ENCODE data around the gene HSD17B3.
"Not testable (repeated sequence)": the region's sequence is repeated elsewhere in the genome, so short reads cannot be mapped to it uniquely, and the experiment has no call there.

Gene HSD17B3

GRCh38 chr9:96309850-96310249, 7.9 kb upstream of the HSD17B3 start:
- FAIRE-seq, result no peak

DNA sequence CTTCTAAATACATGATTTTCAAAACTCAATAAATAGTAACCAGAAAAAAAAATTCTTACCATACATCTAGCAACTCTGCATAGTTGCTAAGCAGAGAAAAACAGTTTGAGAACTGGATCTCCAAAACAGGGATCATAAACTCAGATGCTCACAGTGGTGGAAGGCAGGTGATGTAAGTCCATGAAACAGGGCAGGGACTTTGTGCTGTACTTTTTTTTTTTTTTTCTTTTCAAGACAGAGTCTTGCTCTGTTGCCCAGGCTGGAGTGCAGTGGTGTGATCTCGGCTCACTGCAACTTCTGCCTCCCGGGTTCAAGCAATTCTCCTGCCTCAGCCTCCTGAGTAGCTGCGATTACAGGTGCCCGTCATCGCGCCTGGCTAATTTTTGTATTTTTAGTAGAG, 5.0 kb upstream of the HSD17B3 start:
- not testable (repeated sequence) for DNase-seq (ENCODE audit: low spot score); FAIRE-seq

More at GRCh38 chr9:96309850-96310249, 7.9 kb upstream of the HSD17B3 start:
- DNase-seq (ENCODE audit: low spot score), result no peak

DNA sequence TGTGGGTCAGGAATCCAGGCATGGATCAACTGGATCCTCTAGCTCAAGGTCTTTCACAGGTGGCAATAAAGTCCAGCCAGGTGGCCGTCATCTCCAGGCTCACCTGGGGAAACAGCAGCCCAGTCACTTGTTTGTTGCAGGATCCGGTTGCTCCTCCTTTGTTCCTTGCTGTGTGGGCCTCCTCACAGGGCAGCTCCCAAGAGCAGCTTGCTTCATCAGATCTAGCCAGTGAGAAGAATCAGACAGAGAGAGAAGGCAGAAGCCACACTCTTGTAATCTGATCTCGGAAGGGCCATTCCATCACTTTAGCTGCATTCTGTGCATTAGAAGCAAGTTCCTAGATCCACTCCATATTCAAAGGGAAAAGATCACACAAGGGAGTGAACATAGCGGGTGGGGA, 3.2 kb upstream of the HSD17B3 start:
- no peak for DNase-seq (ENCODE audit: low spot score)
- no peak for FAIRE-seq

DNA sequence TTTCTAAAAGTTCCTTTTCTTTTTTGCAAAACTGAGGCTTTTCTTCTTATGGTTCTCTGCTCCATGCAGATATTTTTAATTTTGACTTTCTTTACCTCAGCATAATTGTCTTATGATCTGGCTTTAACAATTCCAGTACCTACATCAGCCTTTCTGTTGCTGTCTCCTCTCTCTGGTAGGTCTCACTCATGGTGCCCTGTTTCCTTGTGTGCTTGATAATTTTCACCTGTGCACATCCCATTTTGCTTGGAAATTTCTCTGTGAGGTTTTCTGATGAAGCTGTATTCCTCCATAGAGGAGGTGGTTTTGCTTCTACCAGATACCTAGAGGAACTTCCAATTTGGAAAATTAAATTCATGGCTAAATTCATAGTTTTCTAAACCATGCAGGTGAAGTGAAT, 2.3 kb upstream of the HSD17B3 start:
- DNase-seq (ENCODE audit: low spot score) (no peak), FAIRE-seq (no peak)

DNA sequence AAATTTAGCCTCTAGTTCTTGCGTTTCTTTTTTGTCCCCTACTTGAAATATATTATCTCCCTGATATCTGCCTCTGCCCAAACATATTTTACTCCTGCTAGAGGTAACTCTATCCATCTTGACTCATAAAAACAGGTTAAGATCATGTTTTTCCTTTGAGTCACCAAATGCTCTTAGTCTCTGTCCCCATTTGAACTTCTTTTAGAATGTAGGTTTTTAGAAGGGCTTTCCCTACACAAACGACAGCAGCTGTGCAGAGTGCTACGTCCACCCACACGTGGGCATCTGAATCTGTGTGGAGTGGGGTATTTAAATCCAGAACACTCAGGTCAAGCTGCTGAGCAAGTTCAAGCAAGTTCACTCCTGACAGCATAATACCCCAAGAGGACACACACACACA, 2.2 kb downstream of the HSD17B3 start:
- FAIRE-seq (no peak), DNase-seq (ENCODE audit: low spot score) (peak; percentile 45)

- FAIRE-seq (no peak), DNase-seq (ENCODE audit: low spot score) (no peak)
Measured at GRCh38 chr9:96294159-96294545, 7.8 kb downstream of the HSD17B3 start.

DNA sequence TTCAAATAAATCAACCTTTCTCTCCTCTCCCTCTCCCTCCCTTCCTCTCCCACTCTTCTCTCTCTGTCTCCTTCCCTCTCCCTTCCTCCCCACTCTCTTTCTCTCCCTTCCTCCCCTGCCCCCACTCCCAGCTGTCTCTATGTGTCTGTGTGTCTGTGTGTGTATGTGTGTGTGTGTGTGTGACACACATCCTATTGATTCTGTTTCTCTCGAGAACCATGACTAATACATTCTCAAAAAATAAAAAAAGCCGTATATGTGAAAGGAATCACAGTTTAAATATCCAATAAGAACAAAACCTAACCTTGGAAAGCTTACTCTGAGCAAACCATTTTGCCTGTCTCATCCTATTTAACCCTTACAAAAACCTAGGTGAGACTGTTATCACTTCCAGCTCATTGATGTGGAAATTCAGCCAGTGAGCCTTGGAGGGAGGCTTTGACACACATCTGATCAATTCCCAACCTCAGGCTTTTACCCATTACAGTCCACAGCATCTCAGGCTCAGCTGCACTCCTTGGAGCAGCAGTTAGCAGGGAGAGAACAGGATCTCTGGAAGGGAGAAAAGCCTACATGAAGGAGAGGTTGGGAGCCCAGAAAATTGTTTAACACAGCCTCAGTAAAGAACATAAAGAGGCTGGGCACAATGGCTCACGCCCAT, 8.3 kb downstream of the HSD17B3 start:
- DNase-seq (ENCODE audit: low spot score), result peak; percentile 23

DNA sequence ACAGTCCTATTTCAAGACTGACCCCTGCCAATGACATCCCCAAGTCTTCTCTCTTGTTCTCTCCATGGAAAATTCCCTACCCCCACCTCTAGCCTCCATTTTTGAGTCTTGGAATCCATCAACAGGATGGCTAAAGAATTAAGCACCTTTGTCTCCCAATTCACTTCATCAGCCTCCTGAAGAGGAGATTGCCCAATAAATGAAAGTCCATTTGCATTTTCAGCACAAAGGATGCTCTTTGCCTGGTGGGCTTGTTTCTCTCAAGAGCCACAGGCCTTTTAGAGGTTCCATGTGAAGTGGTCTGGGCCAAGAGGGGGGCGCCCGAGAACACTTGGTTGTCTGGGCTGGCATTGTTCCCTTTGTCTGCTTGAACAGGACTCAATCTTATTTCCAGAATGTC, 12.6 kb downstream of the HSD17B3 start:
- no peak for FAIRE-seq
- DNase-seq (ENCODE audit: low spot score), result no peak

More for the DNA sequence above, 8.3 kb downstream of the HSD17B3 start:
- no peak for FAIRE-seq

DNA sequence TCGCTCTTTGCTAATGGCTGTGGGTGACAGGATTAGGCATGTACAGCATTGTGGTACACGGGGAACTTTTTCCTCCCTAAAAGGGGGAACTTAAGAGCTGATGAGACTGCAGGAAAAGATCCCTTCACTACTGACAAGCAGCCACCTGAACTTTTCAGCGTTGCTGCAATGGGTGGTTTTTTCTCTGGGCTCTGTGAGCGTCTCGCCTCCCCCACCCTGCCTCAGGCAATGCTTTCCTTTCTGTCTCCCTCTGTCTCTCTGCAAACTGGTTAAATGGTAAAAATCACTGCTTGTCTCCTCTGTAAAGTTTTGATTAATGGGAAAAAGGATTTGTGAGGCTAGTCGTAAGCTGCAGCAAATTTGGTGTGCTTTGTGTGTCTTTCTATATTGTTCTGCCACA, 20.3 kb downstream of the HSD17B3 start:
- DNase-seq (ENCODE audit: low spot score) (no peak), FAIRE-seq (no peak)

DNA sequence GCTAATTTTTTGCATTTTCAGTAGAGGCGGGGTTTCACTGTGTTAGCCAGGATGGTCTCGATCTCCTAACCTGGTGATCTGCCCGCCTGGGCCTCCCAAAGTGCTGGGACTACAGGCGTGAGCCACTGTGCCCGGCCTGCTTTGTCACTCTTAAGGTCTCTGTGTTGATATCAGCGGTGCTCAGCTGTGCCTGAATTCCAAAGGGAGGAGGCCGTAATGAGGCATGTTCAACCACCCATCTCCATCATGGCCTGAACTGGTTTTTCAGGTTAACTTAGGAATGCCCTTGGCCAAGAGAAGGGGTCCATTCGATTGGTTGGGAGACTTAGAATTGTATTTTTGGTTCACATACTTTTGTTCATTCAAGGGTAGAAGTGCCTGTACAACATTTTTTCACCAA, 22.0 kb downstream of the HSD17B3 start:
- FAIRE-seq (no peak), DNase-seq (ENCODE audit: low spot score) (no peak)

GRCh38 chr9:96274939-96275338, 27.0 kb downstream of the HSD17B3 start:
- DNase-seq (ENCODE audit: low spot score) (no peak), FAIRE-seq (no peak)

- FAIRE-seq (no peak), DNase-seq (ENCODE audit: low spot score) (no peak)
Measured at GRCh38 chr9:96270236-96270744, 31.7 kb downstream of the HSD17B3 start.

GRCh38 chr9:96258967-96259366, 43.0 kb downstream of the HSD17B3 start:
- no peak for DNase-seq (ENCODE audit: low spot score)
- FAIRE-seq, result no peak

- no peak for FAIRE-seq
- peak; percentile 89 for DNase-seq (ENCODE audit: low spot score)
Measured at GRCh38 chr9:96256800-96257199, 45.2 kb downstream of the HSD17B3 start.

DNA sequence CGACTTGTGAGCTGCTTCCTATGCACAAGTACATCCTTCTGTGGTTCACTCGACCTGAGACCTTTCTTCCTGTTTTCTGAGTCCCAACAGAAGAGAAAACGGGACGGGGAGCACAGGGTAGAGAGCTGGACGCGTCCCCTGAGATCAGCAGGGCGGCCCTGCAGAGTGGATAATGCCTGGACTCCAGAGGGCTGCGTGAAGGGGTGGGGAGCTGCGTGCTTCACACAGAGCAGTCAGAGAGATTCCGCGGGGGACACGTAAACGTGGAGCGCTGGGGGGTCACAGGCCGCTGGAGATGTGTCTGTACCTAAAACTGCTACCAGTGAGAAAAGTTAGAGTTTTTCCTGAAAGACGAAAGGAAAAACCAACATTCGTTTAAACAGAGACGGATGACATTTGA, 46.3 kb downstream of the HSD17B3 start:
- DNase-seq (ENCODE audit: low spot score), result no peak
- FAIRE-seq, result no peak

DNA sequence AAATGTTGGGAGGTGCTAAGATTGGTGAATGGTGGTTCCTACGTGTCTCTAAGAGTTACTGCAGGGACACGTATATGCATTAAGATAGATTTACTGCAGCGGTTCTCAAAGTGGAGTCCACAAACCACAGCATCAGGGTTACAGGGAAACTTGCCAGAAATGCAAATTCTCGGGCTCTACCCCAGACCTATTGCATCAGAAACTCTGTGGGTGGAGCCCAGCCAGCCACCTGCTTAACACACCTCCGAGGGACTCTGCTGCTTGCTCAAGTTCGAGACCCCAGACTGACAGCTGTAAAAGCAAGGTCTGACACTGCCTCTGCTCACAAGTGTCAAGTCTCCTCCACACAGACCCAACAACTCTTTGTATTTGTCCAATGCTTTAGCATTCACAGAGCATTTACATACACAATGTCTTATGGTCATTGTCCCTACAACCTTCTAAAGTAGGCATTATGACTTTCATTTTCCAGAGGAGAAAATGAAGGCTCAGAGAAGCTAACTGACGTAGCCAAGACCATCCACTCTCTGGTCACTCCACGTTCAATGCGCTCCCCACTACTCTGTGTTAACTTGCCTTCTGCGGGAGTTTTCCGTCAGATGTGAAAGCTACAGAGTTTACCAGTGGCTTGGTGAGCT, 48.8 kb downstream of the HSD17B3 start:
- DNase-seq (ENCODE audit: low spot score), result no peak
- FAIRE-seq, result no peak

GRCh38 chr9:96251451-96251850, 50.5 kb downstream of the HSD17B3 start:
- DNase-seq (ENCODE audit: low spot score) (no peak), FAIRE-seq (no peak)

DNA sequence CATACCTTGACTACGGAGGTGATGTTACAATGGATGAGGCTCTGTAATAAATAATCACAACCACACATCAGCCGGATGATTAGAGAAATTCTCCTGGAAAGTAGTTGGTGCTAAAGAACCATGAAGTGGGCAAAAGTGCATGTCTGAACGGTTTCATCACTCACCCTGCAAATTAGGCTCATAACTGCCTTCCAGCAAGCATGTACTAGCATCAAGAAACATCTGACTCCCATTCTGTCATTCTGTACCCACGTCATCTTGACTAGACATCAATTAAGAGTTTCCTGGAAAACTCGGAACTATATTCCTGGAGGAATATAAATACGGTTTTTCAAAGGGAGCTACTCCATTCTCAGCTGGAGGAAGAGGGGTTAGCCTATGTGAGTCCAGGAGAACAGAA, 52.2 kb downstream of the HSD17B3 start:
- no peak for FAIRE-seq
- no peak for DNase-seq (ENCODE audit: low spot score)

DNA sequence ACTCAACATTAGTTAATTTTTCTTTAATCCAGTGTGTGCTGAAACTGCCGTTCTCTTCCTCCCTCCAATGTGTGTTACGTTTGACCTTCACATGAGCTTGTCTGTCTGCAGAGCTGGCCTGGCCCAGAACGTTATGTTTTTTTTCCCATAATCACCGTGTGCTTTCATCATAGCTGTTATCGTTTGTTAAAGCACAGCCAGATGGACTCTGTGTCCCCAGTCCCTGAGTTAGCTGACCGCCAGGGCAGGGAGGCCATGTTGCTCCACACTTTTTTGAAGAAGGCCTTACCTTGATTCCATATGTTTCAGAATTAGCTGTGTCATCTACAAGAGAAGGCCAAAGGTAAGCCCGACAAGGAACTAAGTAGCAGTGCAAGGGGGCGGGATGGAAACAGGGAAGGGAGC, 55.7 kb downstream of the HSD17B3 start:
- DNase-seq (ENCODE audit: low spot score) (no peak), FAIRE-seq (no peak)

DNA sequence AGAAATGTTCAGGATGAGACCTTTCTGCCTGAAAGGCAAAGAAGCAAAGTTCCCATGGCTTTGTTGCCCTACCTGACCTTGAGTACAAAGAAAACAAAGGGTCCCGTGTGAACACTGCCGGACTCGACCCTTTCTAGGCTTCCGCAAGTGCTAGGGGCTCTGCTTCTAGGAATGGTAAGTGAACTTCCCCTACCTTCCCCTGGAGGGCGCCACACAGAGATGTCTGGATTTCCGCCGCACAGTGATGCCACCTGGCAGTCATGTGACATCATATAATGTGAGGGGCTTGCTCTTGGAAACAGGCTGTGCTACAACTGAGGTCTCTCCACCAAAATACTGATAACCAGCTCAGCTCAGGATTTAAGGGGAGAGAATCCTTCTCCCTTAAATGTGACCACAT, 56.6 kb downstream of the HSD17B3 start:
- no peak for DNase-seq (ENCODE audit: low spot score)

GRCh38 chr9:96243778-96244177, 58.2 kb downstream of the HSD17B3 start:
- no peak for DNase-seq (ENCODE audit: low spot score)
- FAIRE-seq, result no peak

More for the DNA sequence above, 56.6 kb downstream of the HSD17B3 start:
- FAIRE-seq, result no peak

DNA sequence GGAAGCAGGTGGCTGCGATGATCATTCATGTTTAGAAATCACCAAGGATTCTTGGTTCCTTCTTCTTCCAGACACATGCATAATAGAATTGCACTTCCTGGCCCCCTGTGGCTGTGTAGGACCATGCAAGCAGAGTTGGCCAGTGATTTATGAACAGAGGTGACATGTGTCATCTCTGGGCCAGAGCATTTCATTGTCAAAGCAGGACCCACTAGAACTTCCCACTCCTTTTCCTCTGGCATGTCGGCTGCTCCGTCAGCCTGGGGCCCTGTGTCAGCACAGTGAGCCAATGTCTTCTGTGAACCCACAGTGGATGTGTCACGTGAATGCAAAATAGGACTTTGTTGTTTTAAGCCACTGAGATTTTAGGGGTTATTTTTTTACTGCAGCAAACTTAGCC, 59.2 kb downstream of the HSD17B3 start:
- FAIRE-seq (no peak), DNase-seq (ENCODE audit: low spot score) (no peak)

DNA sequence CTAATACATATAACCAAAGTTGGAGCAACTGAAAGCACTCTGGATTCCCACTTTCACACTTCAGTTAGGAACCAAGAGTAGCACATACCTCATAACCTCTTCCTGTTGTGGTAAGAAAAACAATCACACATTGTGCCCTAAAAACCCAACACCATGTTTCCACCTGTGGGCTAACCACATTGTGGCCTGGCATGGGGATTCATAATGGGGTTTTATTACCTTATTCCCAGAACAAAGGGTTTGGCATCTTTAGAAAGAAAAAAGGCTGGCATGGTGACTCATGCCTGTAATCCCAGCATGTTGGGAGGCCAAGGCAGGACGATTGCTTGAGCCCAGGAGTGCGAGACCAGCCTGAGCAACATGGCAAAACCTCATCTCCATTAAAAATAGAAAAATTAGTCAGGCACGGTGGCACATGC, 60.6 kb downstream of the HSD17B3 start:
- FAIRE-seq (peak; percentile 50), DNase-seq (ENCODE audit: low spot score) (peak; percentile 84)

Data from urothelium cell line (cell line).